Heart left ventricle (tissue), 16 donors: ENCODE data around the gene IPO13. TPM values are rescaled to one million over a fixed set of nuclear protein-coding genes. Genes with fewer than 3 reads are reported as not detected.

Experiments
- ATAC-seq, 4 donors: fragments of 200-7000 bp; cut with Tn5 transposase; one replicate each; pipeline ENCODE4 v1.9.1; 2020 to 2022; ENCODE audit warnings: moderate library complexity in 4 of 4, mild to moderate bottlenecking in 3 of 4, moderate number of reproducible peaks in 1 of 4
- DNase-seq, 5 donors: peaks; one replicate each; pipeline ENCODE4 v3.0.0-alpha.2; 2020
- H3K27ac ChIP-seq, 12 donors: fragments of 200-600 bp; sonication (generic) in 4 of 12; one replicate each; pipeline versions ENCODE4 v1.5.0 to v1.8.0; 2016 to 2022; ENCODE audit warnings: mild to moderate bottlenecking in 2 of 12
- H3K27me3 ChIP-seq, 9 donors: fragments of 200-600 bp; sonication (generic) in 2 of 9; one replicate each; pipeline versions ENCODE4 v1.5.1 to v1.8.0; 2016 to 2022; ENCODE audit warnings: mild to moderate bottlenecking in 3 of 9
- H3K36me3 ChIP-seq, 9 donors: fragments of 200-600 bp; sonication (generic) in 2 of 9; one replicate each; pipeline versions ENCODE4 v1.5.0 to v1.8.0; 2018 to 2022; ENCODE audit warnings: mild to moderate bottlenecking in 2 of 9
- H3K4me1 ChIP-seq, 12 donors: fragments of 200-600 bp; sonication (generic) in 4 of 12; one replicate each; pipeline versions ENCODE4 v1.5.0 to v1.8.0; 2016 to 2022; ENCODE audit warnings: mild to moderate bottlenecking in 3 of 12
- H3K4me3 ChIP-seq, 12 donors: fragments of 200-600 bp; sonication (generic) in 4 of 12; one replicate each; pipeline versions ENCODE4 v1.5.0 to v1.8.0; 2017 to 2022; ENCODE audit warnings: mild to moderate bottlenecking in 9 of 12, moderate library complexity in 4 of 12
- H3K9me3 ChIP-seq, 12 donors: fragments of 200-600 bp; sonication (generic) in 4 of 12; one replicate each; pipeline versions ENCODE4 v1.5.0 to v1.8.0; 2016 to 2022; ENCODE audit warnings: mild to moderate bottlenecking in 1 of 12
- POLR2A ChIP-seq, 2 donors: fragments of 450-650 bp; IDR thresholded peaks; one replicate each; pipeline ENCODE4 v1.6.1; 2017; ENCODE audit warnings: antibody characterized with exemption in 2 of 2, mild to moderate bottlenecking in 2 of 2, moderate library complexity in 2 of 2
- WGBS, 4 donors: extraction: QIAGEN DNeasy Blood & Tissue Kit in 2 of 4; methylation state at CpG; one replicate each; pipeline versions ENCODE4 v1.1.5 to v1.1.7; 2013 to 2018; 5-methylcytosine and 5-hydroxymethylcytosine counted together
- intact Hi-C, 10 donors: fragments of 100-400 bp; cut with DNase I; formaldehyde crosslinking; loops; one replicate each; pipeline versions ENCODE4 v1.11.1 to v1.14.2; 2022
- polyA plus RNA-seq, 2 donors: library from polyadenylated mRNA; stranded (reverse); fragments of 200-250 nt; gene quantifications; one replicate each; pipeline ENCODE4 v1.2.3, GENCODE V29; 2013
- total RNA-seq, 9 donors: library from RNA; depleted of rRNA in 2 of 9; stranded (reverse); fragments of >200 nt in 2 of 9; fragmentation: NEBNext Ultra II Directional in 3 of 9; extraction: Animal tissue kit (Norgen Biotek cat#: 25700) in 3 of 9; gene quantifications; one replicate each; pipeline versions ENCODE4 v1.1.0 to v1.2.4, GENCODE V29; 2016 to 2023
- TF ChIP-seq, protein P1 (sequence below), 12 donors: fragments of 200-600 bp; sonication (generic) in 4 of 12; IDR thresholded peaks; one replicate each; pipeline versions ENCODE4 v1.5.0 to v1.8.0; 2018 to 2022; ENCODE audit warnings: antibody characterized with exemption in 12 of 12, mild to moderate bottlenecking in 5 of 12
- donor health status: ischemic (EF 13 %, LVEDD 7.1; RV severe dilation, severe dysfunction).
- donor health status: healthy with polysubstance abuse.
- donor health status: DM: no; HTN: yes; CAD: no.
- donor health status: DM: no; HTN: no; CAD: no.
- donor health status: ischemic (EF 25% LVEDD 6.9; RV normal size, moderate dysfunction).
- donor health status: ischemic (EF 25% LVEDD 5.7; RV mildly dilated, moderate dysfunction).
- donor health status: healthy.
- donor health status: DM: yes; HTN: yes; CAD: no.
- donor health status: ischemic (EF 35%, LVEDD 5.7; RV mildly dilated, moderate dysfunction).
- donor health status: nonischemic (EF 11% LVEDD 7.7; RV severe dilation, severe dysfunction).
- donor health status: DM: yes; HTN: yes; CAD: no.
- donor health status: PGD.
- donor health status: ischemic (EF 29% LVEDD 5.4; RV normal size, mild dysfunction).
- donor health status: nonischemic (EF 23%, LVEDD 6.1; RV moderate dilation, normal function).

IPO13 gene
- total and polyA plus RNA-seq, 11 donors, result 29.9 to 71.0 (median 54.6) TPM

DNA sequence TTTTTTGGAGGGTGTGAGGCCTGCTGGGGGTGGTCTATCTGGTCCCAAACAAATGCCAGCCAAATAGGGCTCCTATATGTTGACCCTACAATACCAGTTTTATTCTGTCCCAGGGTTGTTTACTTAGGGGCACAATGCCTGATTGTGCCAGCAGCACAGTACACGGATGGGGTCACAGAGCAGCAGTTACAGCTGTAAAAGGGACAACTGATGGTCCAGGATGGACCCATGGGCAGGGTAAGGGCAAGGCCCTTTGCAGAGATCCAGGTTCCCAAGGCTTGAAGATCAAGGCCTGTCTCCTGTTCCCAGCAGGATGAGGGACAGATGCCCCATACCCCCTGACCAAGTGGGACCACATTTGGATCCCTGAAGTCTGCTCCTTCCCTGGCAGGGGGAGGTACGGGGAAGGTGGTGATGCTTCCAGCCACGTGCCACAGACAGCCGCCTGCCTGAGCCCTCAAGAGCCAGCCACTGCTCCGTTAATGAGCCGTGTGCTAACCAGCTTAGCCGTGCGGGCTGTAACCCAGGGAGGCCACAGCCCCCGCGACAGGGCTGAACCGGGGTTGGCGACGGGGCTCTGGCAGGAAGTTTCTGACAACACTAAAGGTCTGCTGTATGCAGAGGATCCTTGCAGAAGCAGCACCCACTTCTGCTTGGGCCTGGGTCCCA, 66.3 kb downstream of the IPO13 start:
- Histone ChIP-seq H3K4me3 (no peak overlapping the region), H3K9me3 (no peaks in the 10 kb centered on the region), H3K4me1 (peaks cover 0 to 20% (median 0%) of the 10 kb centered on the region in 12 donors), H3K27me3 (no peaks in the 10 kb centered on the region), H3K36me3 (no peaks in the 10 kb centered on the region), H3K27ac (no peak overlapping the region)
- DNase-seq (no peak), ATAC-seq (no peak)
- no peak for TF ChIP-seq POLR2A (IDR thresholded peaks at IDR 0.05)
- TF ChIP-seq, protein P1, sequence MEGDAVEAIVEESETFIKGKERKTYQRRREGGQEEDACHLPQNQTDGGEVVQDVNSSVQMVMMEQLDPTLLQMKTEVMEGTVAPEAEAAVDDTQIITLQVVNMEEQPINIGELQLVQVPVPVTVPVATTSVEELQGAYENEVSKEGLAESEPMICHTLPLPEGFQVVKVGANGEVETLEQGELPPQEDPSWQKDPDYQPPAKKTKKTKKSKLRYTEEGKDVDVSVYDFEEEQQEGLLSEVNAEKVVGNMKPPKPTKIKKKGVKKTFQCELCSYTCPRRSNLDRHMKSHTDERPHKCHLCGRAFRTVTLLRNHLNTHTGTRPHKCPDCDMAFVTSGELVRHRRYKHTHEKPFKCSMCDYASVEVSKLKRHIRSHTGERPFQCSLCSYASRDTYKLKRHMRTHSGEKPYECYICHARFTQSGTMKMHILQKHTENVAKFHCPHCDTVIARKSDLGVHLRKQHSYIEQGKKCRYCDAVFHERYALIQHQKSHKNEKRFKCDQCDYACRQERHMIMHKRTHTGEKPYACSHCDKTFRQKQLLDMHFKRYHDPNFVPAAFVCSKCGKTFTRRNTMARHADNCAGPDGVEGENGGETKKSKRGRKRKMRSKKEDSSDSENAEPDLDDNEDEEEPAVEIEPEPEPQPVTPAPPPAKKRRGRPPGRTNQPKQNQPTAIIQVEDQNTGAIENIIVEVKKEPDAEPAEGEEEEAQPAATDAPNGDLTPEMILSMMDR (IDR thresholded peaks at IDR 0.05), result no peak
- intact Hi-C loops, result no loop called here
- WGBS, 4 donors, result 65 to 80% (median 67%) methylated on average over 13 of the region's 13 CpGs

DNA sequence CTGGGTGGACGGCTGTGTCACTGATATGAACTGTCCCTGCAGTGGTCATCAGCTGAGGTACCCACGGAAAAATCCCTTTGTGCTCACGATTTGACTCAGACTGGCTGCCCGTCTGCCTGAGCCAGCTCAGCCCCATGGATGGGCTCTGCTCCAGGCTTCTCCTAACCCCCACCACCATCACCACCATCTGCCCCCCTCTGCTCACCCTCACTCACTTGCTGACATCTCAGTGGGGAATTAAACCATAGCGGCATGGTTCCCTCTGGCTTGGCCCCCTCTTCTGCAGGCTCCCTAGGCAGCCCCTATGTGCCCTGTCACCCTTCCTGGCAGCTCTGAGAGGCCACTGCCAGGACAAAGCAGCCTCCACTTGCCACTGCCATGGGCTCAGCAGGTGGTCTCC, 67.2 kb downstream of the IPO13 start:
- Histone ChIP-seq H3K9me3 (no peaks in the 10 kb centered on the region), H3K27ac (no peak overlapping the region), H3K4me3 (no peak overlapping the region), H3K36me3 (no peaks in the 10 kb centered on the region), H3K27me3 (no peaks in the 10 kb centered on the region), H3K4me1 (peaks cover 0 to 20% (median 0%) of the 10 kb centered on the region in 12 donors)
- 75 to 90% (median 85%) methylated on average over 5 of the region's 5 CpGs for WGBS, 4 donors
- intact Hi-C loops, result no loop called here
- TF ChIP-seq, protein P1 (IDR thresholded peaks at IDR 0.05), result no peak
- no peak for TF ChIP-seq POLR2A (IDR thresholded peaks at IDR 0.05)
- DNase-seq, result no peak
- no peak for ATAC-seq

DNA sequence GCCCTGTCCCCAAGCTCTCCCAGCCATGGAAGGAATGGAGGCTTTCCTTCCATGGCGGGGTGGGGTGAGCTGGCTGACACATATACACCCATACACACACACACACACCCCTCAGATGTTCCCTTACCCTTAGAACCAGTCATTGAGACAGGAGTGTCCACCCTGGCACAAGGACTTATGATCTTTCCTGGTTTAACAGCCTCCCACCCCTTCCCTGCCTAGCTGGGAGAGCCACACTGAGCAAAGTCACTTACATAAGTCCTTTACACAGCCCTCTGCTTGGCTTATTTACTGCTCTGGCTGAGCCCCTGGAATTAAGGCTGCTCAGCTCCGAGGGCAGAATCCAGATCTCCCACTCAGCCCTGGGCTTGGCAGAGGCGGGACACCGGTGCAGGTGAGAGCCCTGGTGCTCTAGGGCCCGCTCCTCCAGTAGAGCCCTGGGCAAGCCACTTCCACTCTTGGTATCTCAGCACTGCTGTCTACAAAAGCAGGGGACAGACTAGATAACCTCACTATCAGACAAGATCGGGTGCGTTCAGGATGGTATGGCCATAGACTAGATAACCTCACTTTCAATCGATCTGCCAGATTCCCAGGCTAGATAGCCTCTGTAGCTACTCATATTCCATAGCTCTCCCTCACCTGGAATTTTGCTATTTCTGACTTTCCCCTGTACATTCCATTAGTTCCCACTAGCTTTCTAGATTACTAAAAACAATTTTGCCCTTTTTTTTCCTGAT, 67.8 kb downstream of the IPO13 start:
- H3K36me3 ChIP-seq, result no peaks in the 10 kb centered on the region
- H3K27ac ChIP-seq, result no peak overlapping the region
- ATAC-seq (peak in 1 of 4 donors; percentile 20), DNase-seq (no peak)
- no peaks in the 10 kb centered on the region for H3K9me3 ChIP-seq
- 60 to 69% (median 66%) methylated on average over 8 of the region's 8 CpGs for WGBS, 4 donors
- H3K4me1 ChIP-seq, result peaks cover 0 to 20% (median 0%) of the 10 kb centered on the region in 12 donors
- H3K27me3 ChIP-seq, result no peaks in the 10 kb centered on the region
- no peak for TF ChIP-seq POLR2A (IDR thresholded peaks at IDR 0.05)
- TF ChIP-seq, protein P1 (IDR thresholded peaks at IDR 0.05), result no peak
- intact Hi-C loops, result no loop called here
- no peak overlapping the region for H3K4me3 ChIP-seq

DNA sequence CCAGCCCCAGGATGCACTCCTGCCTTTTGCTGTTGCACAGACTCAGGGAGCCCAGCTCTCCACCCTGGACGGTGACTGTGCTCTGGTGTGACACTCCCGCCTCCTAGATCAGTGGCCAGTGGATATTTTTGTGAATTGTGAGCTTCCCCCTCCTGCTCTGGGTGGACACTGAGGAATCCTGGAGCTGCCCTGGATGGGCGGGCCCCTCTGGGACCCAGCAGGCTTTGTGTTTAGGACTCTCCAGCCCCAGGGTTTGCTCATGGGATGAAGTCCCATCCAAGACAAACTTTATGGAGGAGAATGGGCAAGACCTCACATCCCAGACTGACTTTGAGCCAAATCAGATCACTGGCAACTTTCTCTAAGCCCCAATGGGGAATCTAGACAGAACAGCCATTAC, 68.5 kb downstream of the IPO13 start:
- Histone ChIP-seq H3K9me3 (no peaks in the 10 kb centered on the region), H3K27ac (peak overlapping the region in 1 of 12 donors; percentile 13), H3K4me3 (no peak overlapping the region), H3K27me3 (no peaks in the 10 kb centered on the region), H3K36me3 (no peaks in the 10 kb centered on the region), H3K4me1 (peaks cover 0 to 20% (median 0%) of the 10 kb centered on the region in 12 donors)
- TF ChIP-seq POLR2A (IDR thresholded peaks at IDR 0.05), result no peak
- TF ChIP-seq, protein P1 (IDR thresholded peaks at IDR 0.05), result no peak
- 36 to 69% (median 48%) methylated on average over 2 to 3 of the region's 3 CpGs for WGBS, 4 donors
- peak in 1 of 5 donors; percentile 55 for DNase-seq
- ATAC-seq, result peak in 3 of 4 donors; percentile 52 to 70 (median 59)
- intact Hi-C loops, result no loop called here
